ENCODE data around the gene CCDC188. TPM values are rescaled to one million over a fixed set of nuclear protein-coding genes. Genes with fewer than 3 reads are reported as not detected.

CCDC188 gene
- polyA plus RNA-seq, 1 donor (not counting 4 experiments of a cell fraction or from before 2014, with no cell fraction given) = not detected

DNA sequence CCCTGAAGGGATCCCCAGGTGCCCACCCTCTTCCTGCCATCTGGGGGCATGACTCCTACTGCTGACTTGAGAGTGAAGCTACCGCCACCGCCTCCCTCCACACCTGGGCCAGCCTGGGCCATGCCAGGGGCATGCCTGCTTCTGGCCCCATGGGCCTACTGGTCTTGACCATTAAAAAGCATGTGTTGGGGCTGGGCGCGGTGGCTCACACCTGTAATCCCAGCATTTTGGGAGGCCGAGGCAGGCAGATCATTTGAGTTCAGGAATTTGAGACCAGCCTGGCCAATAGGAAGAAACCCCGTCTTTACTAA is 37.7 kb upstream of the CCDC188 start:
- Histone ChIP-seq H3K27ac (ENCODE audit: control insufficient read depth, insufficient read depth, low read length) (no peak overlapping the region), H3K9ac (ENCODE audit: control insufficient read depth, extremely low read depth, insufficient read depth, low read length) (no peak overlapping the region), H3K79me2 (ENCODE audit: control insufficient read depth, insufficient read depth, low read length) (no peaks in the 10 kb centered on the region), H3K4me3 (ENCODE audit: control insufficient read depth in 2 of 3, extremely low read depth in 1 of 3, insufficient read depth in 2 of 3, low read depth in 1 of 3, low read length in 3 of 3) (no peak overlapping the region), H3K4me2 (ENCODE audit: control insufficient read depth, extremely low read depth, insufficient read depth, low read depth, low read length) (no peak overlapping the region), H4K20me1 (ENCODE audit: control insufficient read depth, extremely low read depth, insufficient read depth, low read length) (no peaks in the 10 kb centered on the region), H3K9me1 (ENCODE audit: control insufficient read depth, extremely low read depth, insufficient read depth, low read length) (no peaks in the 10 kb centered on the region), H2AFZ (ENCODE audit: control insufficient read depth, low read length) (no peak overlapping the region), H3K4me1 (ENCODE audit: control insufficient read depth, extremely low read depth, insufficient read depth, low read length) (no peaks in the 10 kb centered on the region), H3K27me3 (ENCODE audit: control insufficient read depth, extremely low read depth, insufficient read depth, low read length) (no peaks in the 10 kb centered on the region), H3K9me3 (ENCODE audit: control insufficient read depth, low read depth, low read length) (no peaks in the 10 kb centered on the region), H3K36me3 (ENCODE audit: control insufficient read depth in 2 of 2, extremely low read depth in 1 of 2, insufficient read depth in 2 of 2, low read length in 2 of 2) (no peaks in the 10 kb centered on the region)
- FAIRE-seq (no peak), DNase-seq (ENCODE audit: low read depth, low spot score) (no peak)
- TF ChIP-seq, protein P1, sequence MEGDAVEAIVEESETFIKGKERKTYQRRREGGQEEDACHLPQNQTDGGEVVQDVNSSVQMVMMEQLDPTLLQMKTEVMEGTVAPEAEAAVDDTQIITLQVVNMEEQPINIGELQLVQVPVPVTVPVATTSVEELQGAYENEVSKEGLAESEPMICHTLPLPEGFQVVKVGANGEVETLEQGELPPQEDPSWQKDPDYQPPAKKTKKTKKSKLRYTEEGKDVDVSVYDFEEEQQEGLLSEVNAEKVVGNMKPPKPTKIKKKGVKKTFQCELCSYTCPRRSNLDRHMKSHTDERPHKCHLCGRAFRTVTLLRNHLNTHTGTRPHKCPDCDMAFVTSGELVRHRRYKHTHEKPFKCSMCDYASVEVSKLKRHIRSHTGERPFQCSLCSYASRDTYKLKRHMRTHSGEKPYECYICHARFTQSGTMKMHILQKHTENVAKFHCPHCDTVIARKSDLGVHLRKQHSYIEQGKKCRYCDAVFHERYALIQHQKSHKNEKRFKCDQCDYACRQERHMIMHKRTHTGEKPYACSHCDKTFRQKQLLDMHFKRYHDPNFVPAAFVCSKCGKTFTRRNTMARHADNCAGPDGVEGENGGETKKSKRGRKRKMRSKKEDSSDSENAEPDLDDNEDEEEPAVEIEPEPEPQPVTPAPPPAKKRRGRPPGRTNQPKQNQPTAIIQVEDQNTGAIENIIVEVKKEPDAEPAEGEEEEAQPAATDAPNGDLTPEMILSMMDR (optimal IDR thresholded peaks at IDR 0.05 in 1 of 3, IDR thresholded peaks at IDR 0.05 in 1 of 3, conservative IDR thresholded peaks at IDR 0.05 in 1 of 3; ENCODE audit: extremely low read depth in 1 of 3, insufficient read depth in 2 of 3, low read length in 3 of 3) = no peak
- TF ChIP-seq EZH2 (IDR thresholded peaks at IDR 0.05; ENCODE audit: low read length) = no peak
- dilution Hi-C loops (cut with MboI; ENCODE audit: extremely low pct_ligation_motif_present, low sequenced_read_pairs) = no loop called here

DNA sequence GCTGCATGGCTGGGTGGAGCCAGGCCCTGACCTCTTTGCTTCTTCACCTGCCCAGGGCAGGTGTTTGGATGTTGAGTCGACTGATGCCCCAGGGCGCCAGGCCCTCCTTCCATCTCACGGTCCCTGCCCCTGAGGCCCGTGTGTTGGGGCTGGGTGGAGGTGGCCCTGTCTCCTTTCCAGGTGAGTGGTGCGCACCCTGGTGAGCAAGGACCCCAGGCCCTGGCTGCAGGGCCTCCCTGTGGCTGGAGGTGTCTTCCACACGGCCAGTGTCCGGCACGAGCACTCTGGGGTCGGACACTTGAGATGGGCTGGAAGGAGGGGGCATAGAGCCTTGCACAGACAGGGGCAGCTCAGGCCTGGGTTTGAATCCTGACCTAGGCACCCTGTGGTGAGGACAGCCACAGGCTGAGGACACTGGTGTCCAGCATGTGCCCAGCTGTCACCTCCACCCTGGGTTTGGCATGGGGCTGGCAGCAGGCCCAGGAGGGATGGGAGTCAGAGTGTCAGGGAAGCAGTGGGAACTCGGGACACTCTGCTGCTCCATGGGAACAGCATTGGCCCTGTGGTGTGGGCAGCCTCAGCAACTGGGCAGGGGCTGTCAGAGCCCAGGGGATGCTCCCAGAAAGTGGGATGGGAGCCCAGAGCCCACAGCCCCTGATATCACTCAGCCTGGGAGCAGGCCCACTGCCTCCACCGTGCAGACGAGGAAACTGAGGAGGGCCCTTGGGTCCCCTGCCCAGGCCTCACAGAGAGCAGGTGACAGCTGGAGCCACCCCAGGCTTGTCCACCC is 37.1 kb upstream of the CCDC188 start:
- Histone ChIP-seq H3K9me3 (ENCODE audit: control insufficient read depth, low read depth, low read length) (no peaks in the 10 kb centered on the region), H3K27me3 (ENCODE audit: control insufficient read depth, extremely low read depth, insufficient read depth, low read length) (no peaks in the 10 kb centered on the region), H3K4me2 (ENCODE audit: control insufficient read depth, extremely low read depth, insufficient read depth, low read depth, low read length) (no peak overlapping the region), H3K4me1 (ENCODE audit: control insufficient read depth, extremely low read depth, insufficient read depth, low read length) (no peaks in the 10 kb centered on the region), H3K27ac (ENCODE audit: control insufficient read depth, insufficient read depth, low read length) (no peak overlapping the region), H3K9me1 (ENCODE audit: control insufficient read depth, extremely low read depth, insufficient read depth, low read length) (no peaks in the 10 kb centered on the region), H4K20me1 (ENCODE audit: control insufficient read depth, extremely low read depth, insufficient read depth, low read length) (no peaks in the 10 kb centered on the region), H2AFZ (ENCODE audit: control insufficient read depth, low read length) (no peak overlapping the region), H3K9ac (ENCODE audit: control insufficient read depth, extremely low read depth, insufficient read depth, low read length) (no peak overlapping the region), H3K36me3 (ENCODE audit: control insufficient read depth in 2 of 2, extremely low read depth in 1 of 2, insufficient read depth in 2 of 2, low read length in 2 of 2) (no peaks in the 10 kb centered on the region), H3K4me3 (ENCODE audit: control insufficient read depth in 2 of 3, extremely low read depth in 1 of 3, insufficient read depth in 2 of 3, low read depth in 1 of 3, low read length in 3 of 3) (no peak overlapping the region), H3K79me2 (ENCODE audit: control insufficient read depth, insufficient read depth, low read length) (no peaks in the 10 kb centered on the region)
- dilution Hi-C loops (cut with MboI; ENCODE audit: extremely low pct_ligation_motif_present, low sequenced_read_pairs) = no loop called here
- FAIRE-seq (no peak), DNase-seq (ENCODE audit: low read depth, low spot score) (no peak)
- TF ChIP-seq, protein P1 (optimal IDR thresholded peaks at IDR 0.05 in 1 of 3, IDR thresholded peaks at IDR 0.05 in 1 of 3, conservative IDR thresholded peaks at IDR 0.05 in 1 of 3; ENCODE audit: extremely low read depth in 1 of 3, insufficient read depth in 2 of 3, low read length in 3 of 3) = no peak
- no peak for TF ChIP-seq EZH2 (IDR thresholded peaks at IDR 0.05; ENCODE audit: low read length)

All from keratinocyte (primary cell).